EH (cell line): Measurements from ENCODE around the gene TEX2.

ENCODE experiments used
- DNase-seq: peaks from one replicate; pipeline ENCODE4 v3.0.0-alpha.2; 2015; ENCODE audit warnings: low read depth

Gene TEX2

GRCh38 chr17:64269687-64270649, 6.9 kb upstream of the TEX2 start:
- peak; percentile 15 for DNase-seq

GRCh38 chr17:64264891-64265290, 1.8 kb upstream of the TEX2 start:
- DNase-seq, result no peak

GRCh38 chr17:64262198-64262999, 661 bp downstream of the TEX2 start:
- peak; percentile 27 for DNase-seq

- DNase-seq, result no peak
Measured at GRCh38 chr17:64261417-64262145, 1.5 kb downstream of the TEX2 start.

DNA sequence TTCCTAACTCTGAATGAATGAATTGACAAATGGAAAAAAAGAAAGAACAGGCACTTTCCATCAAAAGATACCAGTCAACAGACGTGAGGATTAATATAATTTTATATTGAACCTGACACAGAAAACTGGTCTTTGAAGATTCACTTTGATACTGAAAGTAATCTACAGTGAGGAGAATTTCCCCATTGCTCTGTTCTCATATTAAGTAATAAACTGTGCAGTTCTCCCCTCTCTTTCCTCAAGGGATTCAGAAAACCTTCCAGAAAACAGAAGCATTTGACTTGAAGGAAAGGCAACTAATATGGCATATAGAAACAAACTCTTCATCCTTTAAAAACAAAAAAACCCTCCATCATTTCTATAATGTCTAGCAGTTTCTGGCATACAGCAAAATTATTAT, 2.2 kb downstream of the TEX2 start:
- DNase-seq, result no peak

DNA sequence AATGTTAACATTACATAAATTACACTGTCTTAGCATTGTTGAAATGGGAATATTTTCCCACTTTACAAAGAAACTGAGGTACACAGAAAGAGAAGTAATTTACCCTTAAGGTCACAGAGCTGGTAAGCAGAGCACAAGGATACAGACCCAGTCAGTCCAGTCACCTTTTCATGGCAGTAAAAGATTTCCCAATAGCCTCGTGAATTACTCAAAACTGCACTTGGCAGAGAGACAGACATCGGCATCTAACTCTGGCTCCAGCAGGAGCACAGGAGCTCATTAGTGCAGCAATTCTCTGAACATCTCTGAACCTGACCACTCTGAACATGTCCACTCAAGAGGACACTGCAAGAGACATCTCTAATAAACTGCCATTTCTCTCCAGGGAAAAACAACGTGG, 3.1 kb downstream of the TEX2 start:
- peak; percentile 84 for DNase-seq

GRCh38 chr17:64259426-64259825, 3.6 kb downstream of the TEX2 start:
- DNase-seq, result no peak

- no peak for DNase-seq
Measured at GRCh38 chr17:64256913-64257807, 5.9 kb downstream of the TEX2 start.

DNA sequence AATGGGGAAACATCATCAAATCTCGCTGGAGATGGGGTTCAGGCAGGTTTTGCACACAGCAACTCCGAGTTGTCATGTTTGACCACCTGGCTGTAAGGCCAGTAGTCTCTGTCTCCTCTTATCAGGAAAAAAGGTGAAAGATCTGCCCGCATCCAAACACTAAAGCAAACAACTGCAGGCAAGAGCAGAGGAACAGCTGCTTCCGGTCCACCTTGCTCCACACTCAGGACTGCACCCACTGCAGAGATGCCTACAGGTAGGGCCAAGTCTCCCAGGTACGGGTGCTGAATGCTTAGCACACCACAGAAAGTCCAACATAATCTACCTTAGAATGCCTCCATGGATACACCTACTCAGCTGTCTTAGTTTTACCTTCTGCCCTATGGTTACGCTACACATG, 7.3 kb downstream of the TEX2 start:
- DNase-seq, result no peak

GRCh38 chr17:64254755-64255154, 8.3 kb downstream of the TEX2 start:
- no peak for DNase-seq

- no peak for DNase-seq
Measured at GRCh38 chr17:64253470-64253869, 9.6 kb downstream of the TEX2 start.

- DNase-seq, result peak; percentile 65
Measured at GRCh38 chr17:64252831-64253230, 10.2 kb downstream of the TEX2 start.

DNA sequence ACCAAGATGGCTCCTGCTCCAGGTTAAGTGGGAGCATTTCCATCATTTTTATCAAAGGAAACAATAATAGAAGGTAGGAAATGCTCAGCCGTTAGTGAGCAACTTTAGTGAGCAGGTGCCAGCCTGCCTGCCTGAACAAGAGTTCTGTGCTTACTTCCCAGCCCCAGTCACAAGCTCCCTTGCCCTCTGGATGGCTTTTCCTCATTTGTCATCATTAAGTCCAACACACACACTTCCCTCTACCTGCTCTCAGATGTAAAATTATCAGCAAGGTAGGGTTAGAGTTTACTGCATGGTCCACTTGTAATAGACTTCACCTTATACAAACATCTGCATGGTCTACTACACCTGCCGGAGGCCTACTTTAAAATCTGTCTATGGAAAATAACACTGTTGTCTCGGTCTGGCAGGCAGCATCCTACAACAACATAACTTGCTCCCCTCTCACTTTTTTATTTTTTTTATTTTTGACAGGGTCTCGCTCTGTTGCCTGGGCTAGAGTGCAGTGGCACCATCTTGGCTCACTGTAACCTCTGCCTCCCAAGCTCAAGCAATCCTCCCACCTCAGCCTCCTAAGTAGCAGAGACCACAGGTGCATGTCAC, 12.7 kb downstream of the TEX2 start:
- no peak for DNase-seq

DNA sequence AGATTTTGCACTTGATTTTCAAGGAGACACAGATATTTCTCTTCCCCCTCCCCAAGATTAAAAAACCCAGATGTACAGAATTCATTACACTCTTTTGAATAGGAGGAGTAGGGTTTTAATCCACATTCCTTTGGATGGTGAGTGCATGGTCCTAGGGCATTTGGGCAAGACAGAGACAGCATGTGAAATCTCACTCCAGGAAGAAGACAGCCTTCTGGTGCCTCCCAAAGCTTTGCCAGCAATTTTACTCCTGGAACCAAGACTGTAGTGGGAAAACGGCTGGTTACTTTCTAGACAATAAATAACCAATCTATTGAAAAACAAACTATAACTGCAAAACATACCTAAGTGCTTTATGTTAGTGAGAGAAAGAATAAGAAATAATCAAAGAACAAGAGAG, 15.2 kb downstream of the TEX2 start:
- no peak for DNase-seq

GRCh38 chr17:64245218-64246145, 17.6 kb downstream of the TEX2 start:
- DNase-seq, result peak; percentile 85

- peak; percentile 80 for DNase-seq
Measured at GRCh38 chr17:64244165-64244564, 18.9 kb downstream of the TEX2 start.

- DNase-seq, result no peak
Measured at GRCh38 chr17:64243340-64243739, 19.7 kb downstream of the TEX2 start.

GRCh38 chr17:64242633-64243032, 20.4 kb downstream of the TEX2 start:
- no peak for DNase-seq

GRCh38 chr17:64240741-64241347, 22.2 kb downstream of the TEX2 start:
- DNase-seq, result peak; percentile 98
